ENCODE measurements around the gene PIGO. TPM values are rescaled to one million over a fixed set of nuclear protein-coding genes. Genes with fewer than 3 reads are reported as not detected.

Gene PIGO
- total RNA-seq, 2 experiments from 2014 or later = 28.5 to 31.6 TPM

DNA sequence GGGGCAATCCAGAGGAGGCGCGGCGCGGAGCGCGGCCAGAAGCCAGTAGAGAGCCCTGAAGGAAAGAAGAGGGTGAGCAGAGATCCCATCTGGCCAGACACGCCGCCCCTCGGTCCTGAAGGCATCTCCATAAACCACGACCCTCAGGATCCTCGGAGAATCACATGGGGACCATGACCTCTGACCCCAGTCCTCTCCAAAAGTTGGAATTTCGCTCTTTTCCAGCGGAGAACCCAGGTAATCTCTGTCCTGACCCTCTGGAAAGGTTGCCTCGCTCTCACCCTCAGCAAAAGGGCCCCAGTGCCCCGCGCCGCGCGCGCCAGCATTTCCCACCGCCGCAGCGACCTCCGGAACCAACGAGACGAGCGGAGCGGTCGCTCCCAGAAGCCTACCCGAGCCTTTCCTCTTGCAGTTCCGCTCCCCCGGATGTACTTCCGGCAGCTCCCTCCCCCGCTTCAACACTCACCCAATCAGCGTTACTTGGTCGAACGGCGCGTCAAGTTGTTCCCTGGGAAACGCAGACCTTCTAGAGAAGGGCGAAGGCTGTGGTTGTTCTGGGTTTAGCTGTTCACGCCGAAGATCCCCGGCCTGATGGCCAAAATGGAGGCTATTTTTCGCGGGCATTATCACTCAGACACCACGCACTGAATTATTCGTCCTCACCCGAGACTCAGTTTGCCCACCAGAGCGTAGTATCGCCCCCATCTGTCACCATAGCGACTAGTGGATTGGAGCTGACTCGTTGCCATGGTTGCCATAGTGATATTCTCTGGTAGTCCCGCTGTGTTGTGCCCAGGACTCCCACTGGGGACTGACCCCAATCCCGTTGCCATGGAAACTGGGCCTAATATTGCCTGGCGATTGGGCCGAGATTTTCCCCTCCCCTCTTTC, 6.6 kb upstream of the PIGO start, which contains the start of gene STOML2:
Gene STOML2 (minus strand): TSS at position 363 of the 891 bp plus-strand sequence. CDS start 37 bp downstream, at position 326.
- H3K27me3 Mint-ChIP-seq = no peaks in the 10 kb centered on the region
- peak within 1 kb of the TSS; percentile 91 for H3K4me3 Mint-ChIP-seq
- ATAC-seq (peak; percentile 97), DNase-seq (peak; percentile 96)
- peak within 1 kb of the TSS; percentile 95 for H3K27ac Mint-ChIP-seq
- no peaks in the 10 kb centered on the region for H3K9me3 Mint-ChIP-seq (ENCODE audit: low read depth)
- H3K36me3 Mint-ChIP-seq = peaks cover 33% of the 10 kb centered on the region
- peaks cover 43% of the 10 kb centered on the region for H3K4me1 Mint-ChIP-seq
- CTCF ChIA-PET = interaction anchor here (0.6 to 3.4 kb wide), 10 partner anchors 8 to 508 kb away, joined by 3 to 30 read pairs (median 4); partner anchors contain the start of genes ATOSB and FANCG

DNA sequence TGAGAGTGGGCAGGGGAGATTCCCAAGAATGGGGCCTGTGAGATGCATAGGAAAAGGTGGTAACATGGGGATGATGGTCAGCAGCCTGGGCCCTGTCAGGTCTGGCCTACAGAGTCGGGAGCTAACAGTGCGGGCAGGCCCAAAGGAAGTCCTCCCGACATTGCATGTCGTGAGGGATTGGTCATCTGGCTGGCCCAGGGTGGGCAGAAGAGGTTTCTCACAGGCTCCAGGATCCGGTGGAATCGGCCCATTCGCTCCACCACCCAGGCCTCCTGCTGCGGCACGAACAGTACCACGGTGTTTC, 6.0 kb upstream of the PIGO start:
- no peaks in the 10 kb centered on the region for H3K27me3 Mint-ChIP-seq
- DNase-seq (no peak), ATAC-seq (no peak)
- peak overlapping the region; percentile 91 for H3K4me3 Mint-ChIP-seq
- CTCF ChIA-PET = interaction anchor here (0.5 to 3.4 kb wide), 7 partner anchors 9 to 509 kb away, joined by 3 to 30 read pairs (median 6); partner anchors contain the start of genes ATOSB and FANCG
- peak overlapping the region; percentile 95 for H3K27ac Mint-ChIP-seq
- peaks cover 46% of the 10 kb centered on the region for H3K4me1 Mint-ChIP-seq
- no peaks in the 10 kb centered on the region for H3K9me3 Mint-ChIP-seq (ENCODE audit: low read depth)
- peaks cover 33% of the 10 kb centered on the region for H3K36me3 Mint-ChIP-seq

DNA sequence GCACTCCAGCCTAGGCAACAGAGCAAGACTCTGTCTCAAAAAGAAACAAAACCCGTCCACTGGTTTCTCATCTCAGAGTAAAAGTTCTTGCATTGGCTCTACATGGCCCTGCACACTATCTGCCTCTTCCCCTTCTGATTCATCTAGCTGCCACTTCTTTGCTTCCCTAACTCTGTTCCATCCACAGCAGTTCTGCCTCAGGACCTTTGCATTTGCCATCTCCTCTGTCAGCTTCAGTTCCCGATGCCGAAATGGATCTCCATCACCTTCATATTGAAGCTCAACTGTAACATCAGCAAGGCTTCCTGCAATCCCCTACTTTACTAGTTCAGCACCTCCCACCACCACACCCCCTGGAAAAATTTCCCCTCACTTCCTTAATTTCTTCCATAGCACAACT, 1.2 kb upstream of the PIGO start:
- DNase-seq (no peak), ATAC-seq (no peak)
- H3K4me1 Mint-ChIP-seq = peaks cover 54% of the 10 kb centered on the region
- H3K27ac Mint-ChIP-seq = peak overlapping the region; percentile 45
- CTCF ChIA-PET = interaction anchor here (0.6 to 6.1 kb wide), 6 partner anchors 11 to 931 kb away, joined by 3 to 69 read pairs (median 25); partner anchors contain the start of genes ATOSB and FANCG
- H3K36me3 Mint-ChIP-seq = peaks cover 24% of the 10 kb centered on the region
- H3K4me3 Mint-ChIP-seq = no peak overlapping the region
- H3K27me3 Mint-ChIP-seq = no peaks in the 10 kb centered on the region
- no peaks in the 10 kb centered on the region for H3K9me3 Mint-ChIP-seq (ENCODE audit: low read depth)

DNA sequence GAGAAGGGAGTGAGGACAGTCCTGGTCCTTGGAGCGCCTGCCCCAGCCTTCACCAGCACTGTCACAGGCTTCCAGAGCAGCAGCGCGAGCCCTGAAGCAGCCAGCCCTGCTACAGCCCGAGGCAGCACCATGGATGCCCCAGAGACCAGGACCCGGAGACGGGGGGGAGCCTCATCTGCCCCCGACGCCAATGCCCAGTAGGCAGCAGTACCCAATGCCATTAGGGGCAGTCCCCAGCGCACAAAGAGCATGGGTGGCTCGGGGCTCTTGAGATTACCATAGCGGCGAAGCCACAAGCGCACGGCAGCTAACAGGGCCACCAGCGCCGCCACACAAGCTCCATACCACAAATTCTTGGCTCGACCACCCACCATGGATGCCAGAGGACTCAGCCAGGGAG, 4.9 kb downstream of the PIGO start:
- Mint-ChIP-seq H3K27ac (no peak overlapping the region), H3K9me3 (ENCODE audit: low read depth) (no peaks in the 10 kb centered on the region), H3K27me3 (no peaks in the 10 kb centered on the region), H3K4me1 (peaks cover 15% of the 10 kb centered on the region), H3K4me3 (no peak overlapping the region), H3K36me3 (peaks cover 19% of the 10 kb centered on the region)
- CTCF ChIA-PET = interaction anchor here (1.3 to 1.7 kb wide), 2 partner anchors 11 to 20 kb away, joined by 3 to 6 read pairs; partner anchors contain the start of gene FANCG
- DNase-seq (no peak), ATAC-seq (no peak)

DNA sequence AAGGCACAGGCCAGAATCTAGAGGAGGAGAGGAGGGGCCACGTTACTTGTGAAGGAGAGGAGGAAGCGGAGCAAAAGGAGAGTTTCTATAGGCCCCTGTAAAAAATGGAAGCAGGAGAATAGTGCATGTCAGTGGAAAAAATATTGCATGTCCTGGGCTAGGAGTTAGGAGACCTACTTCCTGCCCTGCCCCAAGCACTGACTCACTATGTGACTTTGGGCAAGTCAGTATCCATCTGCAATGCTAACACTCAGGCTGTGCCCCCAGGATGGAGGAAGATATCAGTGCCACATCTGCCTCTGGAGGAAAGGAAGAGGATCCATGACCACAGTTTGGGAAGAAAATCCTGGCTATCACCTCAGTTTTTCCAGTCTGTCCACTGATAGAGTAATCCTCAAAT, 7.0 kb downstream of the PIGO start:
- Mint-ChIP-seq H3K36me3 (peaks cover 19% of the 10 kb centered on the region), H3K4me1 (peaks cover 3% of the 10 kb centered on the region), H3K4me3 (no peak overlapping the region), H3K27ac (no peak overlapping the region), H3K27me3 (no peaks in the 10 kb centered on the region), H3K9me3 (ENCODE audit: low read depth) (no peaks in the 10 kb centered on the region)
- DNase-seq (no peak), ATAC-seq (no peak)
- CTCF ChIA-PET = no interaction called here

DNA sequence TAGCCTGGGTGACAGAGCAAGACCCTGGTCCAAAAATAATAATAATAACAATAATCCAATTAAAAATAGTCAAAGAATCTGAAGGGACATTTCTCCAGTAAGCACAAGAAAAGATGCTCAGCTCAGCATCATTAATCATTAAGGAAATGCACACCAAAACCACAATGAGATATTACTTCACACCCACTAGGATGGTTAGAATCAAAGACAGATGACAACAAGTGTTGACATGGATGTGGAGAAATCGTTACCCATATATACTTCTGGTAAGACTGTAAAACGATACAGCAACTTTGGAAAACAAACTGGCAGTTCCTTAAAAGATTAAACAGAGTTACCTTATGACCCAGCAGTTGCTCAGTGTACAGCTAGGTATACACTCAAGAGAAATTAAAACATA, 11.3 kb downstream of the PIGO start:
- Mint-ChIP-seq H3K27ac (no peak overlapping the region), H3K27me3 (no peaks in the 10 kb centered on the region), H3K36me3 (peaks cover 13% of the 10 kb centered on the region), H3K4me3 (no peak overlapping the region), H3K4me1 (peaks cover 7% of the 10 kb centered on the region), H3K9me3 (ENCODE audit: low read depth) (no peaks in the 10 kb centered on the region)
- DNase-seq (no peak), ATAC-seq (no peak)
- CTCF ChIA-PET = interaction anchor here (0.8 to 1.5 kb wide), 2 partner anchors 11 kb away, joined by 3 to 4 read pairs; partner anchors contain the start of gene PIGO

DNA sequence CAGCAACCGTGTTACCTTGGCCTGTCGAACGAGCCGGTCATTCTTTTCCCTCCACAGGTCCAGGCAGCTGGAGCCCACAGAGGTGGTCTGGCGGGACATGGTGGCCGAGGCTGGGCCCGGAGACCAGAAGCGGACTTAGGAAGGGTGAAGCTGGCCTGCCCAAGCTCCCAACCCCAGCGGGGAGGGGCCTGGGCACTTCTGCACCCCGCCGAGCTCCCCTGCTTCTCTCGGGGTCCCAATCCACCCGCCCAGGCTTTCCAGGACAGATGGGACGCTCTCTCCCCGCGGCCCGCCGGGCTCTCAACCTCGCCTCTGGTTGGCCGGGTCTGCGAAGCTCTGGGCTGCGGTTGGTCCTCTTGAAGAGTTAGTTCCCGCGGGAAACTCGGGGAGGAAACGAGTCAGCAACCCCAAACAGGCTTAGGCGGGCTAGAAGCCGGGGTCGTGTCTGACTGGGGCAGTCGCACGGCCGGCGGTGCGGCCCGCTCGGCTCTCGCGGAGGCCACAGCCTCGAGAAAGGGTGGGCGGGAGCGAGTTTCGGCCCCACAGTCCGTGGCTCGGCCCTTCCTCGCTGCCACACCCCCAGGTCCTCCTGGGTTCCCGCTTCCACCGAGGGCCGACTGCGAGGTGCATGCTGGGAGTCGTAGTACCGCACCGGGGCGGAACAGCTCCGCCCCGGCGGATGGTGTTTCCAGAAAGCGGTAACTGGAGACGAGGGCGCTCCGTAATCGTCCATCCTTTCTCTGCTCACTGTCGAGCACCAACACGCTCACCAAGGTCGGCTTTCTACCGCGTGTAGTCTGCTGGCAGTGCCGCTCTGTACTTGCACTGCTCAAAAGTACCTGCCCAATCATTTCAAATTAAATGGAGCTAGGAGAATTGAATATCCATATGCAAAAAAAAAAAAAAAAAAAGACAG, 16.7 kb downstream of the PIGO start, which contains the start of gene FANCG:
Gene FANCG (minus strand): TSS at position 517 of the 916 bp plus-strand sequence. CDS start 418 bp downstream, at position 99.
- CTCF ChIA-PET = interaction anchor here (0.7 to 5.9 kb wide), 19 partner anchors 8 to 929 kb away, joined by 3 to 69 read pairs (median 4); partner anchors contain the start of genes DNAJB5, PIGO, SIGMAR1 and STOML2
- Mint-ChIP-seq H3K4me1 (peaks cover 37% of the 10 kb centered on the region), H3K4me3 (peak within 1 kb of the TSS; percentile 92), H3K36me3 (peaks cover 15% of the 10 kb centered on the region), H3K27ac (peak within 1 kb of the TSS; percentile 97), H3K9me3 (ENCODE audit: low read depth) (no peaks in the 10 kb centered on the region), H3K27me3 (no peaks in the 10 kb centered on the region)
- DNase-seq (peak; percentile 93), ATAC-seq (peak; percentile 94)

DNA sequence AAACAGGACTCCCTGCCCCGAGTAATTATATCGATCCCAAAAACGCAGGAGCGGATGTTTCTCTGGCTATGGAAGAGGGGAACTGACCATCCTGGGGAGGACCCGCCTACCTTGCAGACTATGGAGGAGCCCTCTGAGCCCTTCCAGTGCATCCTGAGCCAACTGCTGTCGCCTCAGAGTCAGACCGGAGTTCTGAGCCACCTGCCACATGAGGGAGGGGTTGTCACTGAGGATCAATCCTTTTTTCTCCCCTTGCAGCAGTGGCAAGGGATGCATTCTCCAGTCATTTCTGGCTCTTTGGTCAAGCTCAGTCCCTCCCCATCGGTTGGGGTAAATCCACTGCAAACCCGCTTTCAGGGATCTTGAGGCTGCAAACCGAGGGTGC, 17.4 kb downstream of the PIGO start:
- DNase-seq (no peak), ATAC-seq (no peak)
- H3K27ac Mint-ChIP-seq = peak overlapping the region; percentile 97
- H3K4me3 Mint-ChIP-seq = peak overlapping the region; percentile 92
- CTCF ChIA-PET = interaction anchor here (1.0 to 5.9 kb wide), 11 partner anchors 13 to 568 kb away, joined by 3 to 69 read pairs (median 5); partner anchors contain the start of genes DNAJB5, PIGO, SIGMAR1 and STOML2
- peaks cover 21% of the 10 kb centered on the region for H3K36me3 Mint-ChIP-seq
- peaks cover 42% of the 10 kb centered on the region for H3K4me1 Mint-ChIP-seq
- no peaks in the 10 kb centered on the region for H3K27me3 Mint-ChIP-seq
- no peaks in the 10 kb centered on the region for H3K9me3 Mint-ChIP-seq (ENCODE audit: low read depth)

DNA sequence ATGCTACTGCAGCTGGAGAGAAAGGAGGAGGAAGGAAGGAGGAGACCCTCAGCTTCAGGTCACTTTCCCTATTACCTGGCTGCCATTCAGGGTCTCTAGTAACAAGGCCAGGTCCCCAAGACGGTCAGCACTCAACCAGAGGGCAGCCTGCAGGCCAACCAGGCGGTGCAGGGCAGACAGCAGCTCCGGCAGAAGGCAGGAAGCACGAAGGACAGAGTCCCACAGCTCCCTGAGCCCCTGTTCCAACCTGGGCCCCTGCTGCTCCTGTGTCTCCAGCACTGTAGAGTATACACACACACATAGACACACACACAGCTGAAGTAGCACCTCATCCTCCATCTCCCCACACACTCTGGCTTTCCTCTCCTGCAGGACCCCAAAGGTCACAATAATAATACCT, 18.3 kb downstream of the PIGO start:
- Mint-ChIP-seq H3K36me3 (peaks cover 27% of the 10 kb centered on the region), H3K4me1 (peaks cover 52% of the 10 kb centered on the region), H3K27me3 (no peaks in the 10 kb centered on the region), H3K4me3 (peak overlapping the region; percentile 92), H3K27ac (peak overlapping the region; percentile 97), H3K9me3 (ENCODE audit: low read depth) (no peaks in the 10 kb centered on the region)
- no peak for DNase-seq
- CTCF ChIA-PET = interaction anchor here (5.3 to 5.9 kb wide), 2 partner anchors 19 to 25 kb away, joined by 30 to 69 read pairs; partner anchors contain the start of genes PIGO and STOML2
- no peak for ATAC-seq

DNA sequence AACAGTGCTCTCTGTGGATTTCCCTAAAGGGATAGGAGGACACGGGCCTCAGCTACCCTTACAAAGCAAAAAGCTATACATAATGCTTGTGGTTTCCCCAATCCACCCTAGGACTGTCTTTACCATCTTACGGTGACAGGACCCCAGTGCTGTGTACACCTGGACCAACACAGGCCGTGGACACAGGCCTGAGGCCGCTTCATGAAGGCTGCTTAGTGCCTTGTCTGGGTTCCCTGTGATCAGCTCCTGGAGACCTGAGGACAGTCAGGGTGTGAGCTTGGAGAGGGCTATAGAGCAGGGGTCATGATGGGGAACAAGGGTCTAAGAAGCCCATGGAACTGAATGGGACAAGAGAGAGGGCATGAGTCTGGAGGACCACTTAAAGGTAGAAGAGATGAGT, 19.5 kb downstream of the PIGO start:
- Mint-ChIP-seq H3K36me3 (peaks cover 29% of the 10 kb centered on the region), H3K9me3 (ENCODE audit: low read depth) (no peaks in the 10 kb centered on the region), H3K4me1 (peaks cover 57% of the 10 kb centered on the region), H3K4me3 (no peak overlapping the region), H3K27me3 (no peaks in the 10 kb centered on the region), H3K27ac (no peak overlapping the region)
- no peak for DNase-seq
- CTCF ChIA-PET = interaction anchor here (0.9 to 5.9 kb wide), 3 partner anchors 20 to 39 kb away, joined by 3 to 69 read pairs (median 30); partner anchors contain the start of genes ATOSB, PIGO and STOML2
- no peak for ATAC-seq

DNA sequence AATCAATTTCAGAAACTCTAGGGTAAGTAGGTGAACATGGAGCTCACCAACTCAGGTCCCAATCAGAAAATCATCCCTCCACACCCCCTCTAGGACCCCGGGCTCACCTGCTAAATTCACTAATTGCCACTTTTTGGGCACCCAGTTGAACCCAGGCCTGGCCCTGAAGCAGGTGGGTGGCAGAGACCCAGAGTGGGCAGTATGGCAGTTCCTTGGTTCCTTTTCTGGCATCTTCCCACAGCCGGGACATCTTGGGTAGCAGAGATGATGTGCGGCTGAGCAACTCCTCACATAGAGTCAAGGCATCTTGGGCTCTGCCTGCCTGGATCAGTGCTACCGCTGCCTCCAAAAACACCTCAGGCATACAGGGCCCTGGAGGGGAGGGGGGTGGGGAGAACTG, 21.0 kb downstream of the PIGO start:
- Mint-ChIP-seq H3K4me1 (peaks cover 63% of the 10 kb centered on the region), H3K36me3 (peaks cover 35% of the 10 kb centered on the region), H3K9me3 (ENCODE audit: low read depth) (no peaks in the 10 kb centered on the region), H3K27me3 (no peaks in the 10 kb centered on the region), H3K4me3 (no peak overlapping the region), H3K27ac (no peak overlapping the region)
- ATAC-seq (no peak), DNase-seq (no peak)
- CTCF ChIA-PET = interaction anchor here (5.9 kb wide), 1 partner anchor 27 kb away, joined by 30 read pairs; the partner anchor contains the start of gene STOML2

DNA sequence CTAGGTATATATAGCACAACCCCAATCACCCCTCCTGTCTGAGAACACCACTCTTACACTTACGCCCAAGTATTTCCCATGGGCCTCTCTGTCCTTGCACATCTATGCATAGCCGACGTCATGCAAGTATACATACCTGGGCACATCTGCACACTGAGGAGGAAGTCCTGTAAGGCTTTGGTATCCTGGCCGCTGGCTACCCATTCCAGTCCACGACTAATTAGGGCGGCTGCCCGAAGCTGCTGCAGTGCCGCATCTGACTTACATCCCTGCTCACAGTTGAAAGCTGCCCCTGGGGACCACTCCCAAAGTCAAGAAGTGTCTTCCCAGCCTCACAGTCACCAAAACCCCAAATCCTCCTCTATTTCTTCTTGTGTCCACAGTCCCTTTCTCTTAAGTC, 21.6 kb downstream of the PIGO start:
- Mint-ChIP-seq H3K4me3 (no peak overlapping the region), H3K9me3 (ENCODE audit: low read depth) (no peaks in the 10 kb centered on the region), H3K27ac (peak overlapping the region; percentile 8), H3K4me1 (peaks cover 64% of the 10 kb centered on the region), H3K36me3 (peaks cover 39% of the 10 kb centered on the region), H3K27me3 (no peaks in the 10 kb centered on the region)
- CTCF ChIA-PET = no interaction called here
- no peak for DNase-seq
- no peak for ATAC-seq
